ENCODE measurements around the gene NCKAP5. TPM values are rescaled to one million over a fixed set of nuclear protein-coding genes. Genes with fewer than 3 reads are reported as not detected.

Gene NCKAP5
- total RNA-seq, result 33.3 TPM

- peak; percentile 84 for DNase-seq
Measured at GRCh38 chr2:133568172-133568571, at the start of gene NCKAP5. Gene NCKAP5, minus strand, starts transcription at chr2:133568463. Its CDS starts 50,937 bp downstream, at chr2:133517526.

- no peak for DNase-seq
Measured at GRCh38 chr2:133609664-133610063, 41.4 kb upstream of the NCKAP5 start.

DNA sequence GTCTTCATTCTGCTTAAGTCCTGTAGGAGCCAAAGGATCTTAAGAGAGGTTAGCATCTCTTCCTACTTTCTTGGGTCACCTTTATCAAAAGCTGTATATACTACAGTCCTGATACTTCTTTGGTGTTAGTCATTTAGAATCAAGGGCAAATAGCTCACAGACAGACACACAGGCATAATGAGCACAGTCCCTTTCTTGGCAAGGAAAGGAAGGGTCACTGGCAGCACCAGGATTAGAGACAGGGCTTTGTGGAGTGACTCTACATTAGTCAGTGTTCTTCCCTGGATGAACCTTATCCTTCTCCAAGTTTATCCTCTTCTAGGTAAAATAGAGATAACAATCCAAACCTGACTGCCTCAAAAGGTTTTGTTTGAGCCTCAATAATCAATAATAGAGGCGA, 40.0 kb upstream of the NCKAP5 start:
- no peak for DNase-seq

DNA sequence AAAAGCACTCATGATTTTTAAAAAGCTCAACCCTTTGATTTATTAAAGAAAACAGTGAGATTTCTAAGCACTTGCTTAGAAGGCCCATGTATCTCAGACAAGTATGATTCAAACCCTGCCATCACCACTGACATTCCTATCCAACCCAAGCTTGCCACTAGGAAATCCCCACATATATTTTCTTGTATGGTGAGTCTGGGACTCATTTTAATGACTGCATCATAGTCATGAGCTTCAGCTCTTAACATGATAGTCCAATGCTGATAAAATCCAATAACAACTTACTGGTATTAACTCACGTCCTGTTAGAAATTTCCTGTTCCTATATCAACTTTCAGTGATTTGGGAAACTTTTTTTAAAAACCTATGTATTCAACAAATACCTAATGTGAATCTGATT, 39.4 kb upstream of the NCKAP5 start:
- DNase-seq, result no peak

GRCh38 chr2:133606616-133607015, 38.4 kb upstream of the NCKAP5 start:
- no peak for DNase-seq

DNA sequence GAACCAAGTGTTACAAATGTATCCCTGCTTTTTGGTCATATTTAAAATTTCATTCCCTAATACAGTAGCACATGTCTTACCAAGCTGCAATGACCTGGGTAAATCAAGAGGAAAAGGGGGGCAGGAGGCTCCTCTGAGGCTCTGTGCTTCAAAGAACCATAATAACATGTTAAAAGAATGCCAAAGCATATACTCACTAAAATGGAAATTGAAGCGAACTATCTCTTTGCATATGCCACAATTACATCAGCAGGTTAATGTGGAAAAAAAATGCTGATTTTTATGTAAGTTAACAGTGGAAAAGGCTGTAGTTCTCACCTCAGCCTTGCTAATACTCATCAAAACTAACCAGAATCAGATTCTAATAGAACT, 37.5 kb upstream of the NCKAP5 start:
- no peak for DNase-seq

- no peak for DNase-seq
Measured at GRCh38 chr2:133605011-133605765, 36.9 kb upstream of the NCKAP5 start.

DNA sequence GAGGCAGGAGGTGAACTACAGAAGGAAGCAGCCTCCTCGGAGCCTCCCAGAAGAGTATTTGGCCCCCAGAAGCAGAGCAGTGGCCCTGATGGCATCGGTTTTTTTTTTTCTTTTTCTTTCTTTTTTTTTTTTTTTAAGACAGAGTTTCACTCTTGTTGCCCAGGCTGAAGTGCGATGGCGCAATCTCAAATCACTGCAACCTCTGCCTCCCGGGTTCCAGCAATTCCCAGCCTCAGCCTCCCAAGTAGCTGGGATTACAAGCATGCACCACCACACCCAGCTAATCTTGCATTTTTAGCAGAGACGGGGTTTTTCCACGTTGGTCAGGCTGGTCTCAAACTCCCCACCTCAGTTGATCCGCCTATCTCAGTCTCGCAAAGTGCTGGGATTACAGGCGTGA, 34.8 kb upstream of the NCKAP5 start:
- no peak for DNase-seq

GRCh38 chr2:133602538-133602937, 34.3 kb upstream of the NCKAP5 start:
- peak; percentile 43 for DNase-seq

- DNase-seq, result no peak
Measured at GRCh38 chr2:133600266-133600928, 32.1 kb upstream of the NCKAP5 start.

- no peak for DNase-seq
Measured at GRCh38 chr2:133599811-133600210, 31.5 kb upstream of the NCKAP5 start.

GRCh38 chr2:133599211-133599803, 31.0 kb upstream of the NCKAP5 start:
- DNase-seq, result no peak

DNA sequence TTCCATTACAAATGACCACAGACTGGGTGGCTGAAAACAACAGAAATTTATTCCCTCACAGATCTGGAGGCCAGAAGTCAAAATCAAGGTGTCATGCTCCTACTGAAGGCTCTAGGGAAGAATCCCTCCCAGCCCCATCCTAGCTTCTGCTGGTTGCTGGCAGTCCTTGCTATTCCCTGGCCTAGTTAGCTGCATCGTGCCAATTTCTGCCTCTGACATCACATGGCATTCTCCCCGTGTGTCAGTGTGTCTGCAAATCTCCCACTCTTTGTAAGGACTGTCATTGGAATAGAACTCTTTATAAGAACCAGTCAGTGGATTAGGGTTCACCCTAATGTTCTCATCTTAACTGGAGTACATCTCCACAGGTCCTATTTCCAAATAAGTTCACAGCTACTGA, 30.5 kb upstream of the NCKAP5 start:
- DNase-seq, result no peak

DNA sequence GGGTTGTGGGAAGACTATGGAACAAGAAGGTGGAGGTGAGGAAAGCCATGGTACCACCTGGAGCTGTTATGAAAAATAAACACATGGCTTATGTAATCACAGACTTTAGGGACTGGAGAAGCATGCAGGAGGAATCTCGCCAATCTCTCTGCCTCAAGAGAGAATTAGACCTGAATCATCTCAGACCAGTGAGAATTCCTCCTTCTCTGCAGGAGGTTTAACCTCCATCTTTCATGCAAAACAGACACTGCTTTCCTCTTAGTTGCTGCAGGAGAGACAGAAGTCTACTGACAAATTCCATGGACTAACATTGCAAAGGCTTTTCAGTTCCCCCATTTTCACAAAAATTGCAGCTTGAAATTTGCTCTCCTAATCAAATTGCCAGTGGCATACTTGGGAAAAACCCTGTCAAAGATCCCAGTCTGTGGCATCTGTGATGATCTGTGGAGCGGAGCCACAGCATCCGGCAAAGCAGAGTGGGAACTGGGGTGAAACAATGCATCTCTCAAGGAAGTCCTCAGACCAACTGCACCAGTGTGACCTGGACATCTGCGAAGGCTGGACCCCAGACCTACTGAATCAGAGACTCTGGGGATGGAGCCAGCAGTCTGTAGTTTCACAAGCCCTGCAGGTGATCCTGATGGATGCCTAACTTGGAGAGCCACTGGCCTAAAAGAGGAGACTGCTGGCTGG, 28.6 kb upstream of the NCKAP5 start:
- no peak for DNase-seq

- peak; percentile 45 for DNase-seq
Measured at GRCh38 chr2:133591164-133591563, 22.9 kb upstream of the NCKAP5 start.

GRCh38 chr2:133589456-133589855, 21.2 kb upstream of the NCKAP5 start:
- no peak for DNase-seq

DNA sequence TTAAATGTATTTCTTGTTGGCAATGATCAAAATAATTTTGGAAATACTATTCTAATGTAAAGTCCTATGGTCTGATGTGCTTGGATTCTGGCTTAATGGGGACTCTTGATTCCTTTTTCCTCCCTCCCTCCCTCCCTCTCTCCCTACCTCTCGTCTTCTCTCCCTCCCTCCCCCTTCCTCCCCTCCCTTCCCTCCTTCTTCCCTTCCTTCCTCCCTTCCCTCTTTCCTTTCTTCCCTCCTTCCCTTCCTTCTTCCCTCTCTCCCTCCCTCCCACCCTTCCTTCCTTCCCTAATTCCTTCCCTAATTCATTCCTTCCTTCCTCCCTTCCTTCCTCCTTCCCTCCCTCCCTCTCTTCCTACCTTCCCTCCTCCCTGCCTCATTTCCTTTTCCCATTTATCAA, 19.9 kb upstream of the NCKAP5 start:
- DNase-seq, result no peak

GRCh38 chr2:133586978-133587377, 18.7 kb upstream of the NCKAP5 start:
- no peak for DNase-seq

- peak; percentile 47 for DNase-seq
Measured at GRCh38 chr2:133581010-133581760, 12.9 kb upstream of the NCKAP5 start.

GRCh38 chr2:133579274-133579673, 11.0 kb upstream of the NCKAP5 start:
- no peak for DNase-seq

GRCh38 chr2:133576714-133577113, 8.5 kb upstream of the NCKAP5 start:
- no peak for DNase-seq

DNA sequence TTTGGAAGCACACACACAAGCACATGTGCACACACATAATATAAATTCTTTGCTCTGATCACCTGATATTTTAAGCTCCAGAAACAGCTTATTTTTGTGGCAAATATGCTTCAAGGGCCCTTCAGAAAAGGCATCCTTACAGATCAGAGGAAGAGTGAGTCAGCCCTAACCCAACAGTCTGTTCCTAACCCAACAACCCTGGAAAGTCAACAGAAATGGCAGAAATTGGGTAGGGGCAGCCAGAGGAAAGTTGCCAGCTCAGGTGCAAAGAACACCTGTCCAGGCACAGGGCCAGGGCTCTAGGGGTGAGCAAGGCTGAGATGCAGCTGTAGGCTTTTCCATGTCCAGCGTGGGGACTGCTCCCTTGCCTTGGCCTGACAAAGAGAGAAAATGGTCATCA, 6.4 kb upstream of the NCKAP5 start:
- DNase-seq, result no peak

Data from skin of body (tissue), 2 donors.